ENCODE data around the gene C1QTNF3. TPM values are rescaled to one million over a fixed set of nuclear protein-coding genes. Genes with fewer than 3 reads are reported as not detected.
"Not testable (repeated sequence)": the region's sequence is repeated elsewhere in the genome, so short reads cannot be mapped to it uniquely, and the experiment has no call there.

The C1QTNF3 gene
- total and polyA plus RNA-seq, 2 donors (not counting 1 experiment from before 2014, with no cell fraction given): 6.6 to 11.9 TPM

- no CpG with 5 or more reads among the region's 5 CpGs for WGBS (ENCODE audit: insufficient coverage)
- H3K4me3 Mint-ChIP-seq, CTCF ChIA-PET: not testable (repeated sequence)
Observed at GRCh38 chr5:34076719-34077364, 33.8 kb upstream of the C1QTNF3 start.

DNA sequence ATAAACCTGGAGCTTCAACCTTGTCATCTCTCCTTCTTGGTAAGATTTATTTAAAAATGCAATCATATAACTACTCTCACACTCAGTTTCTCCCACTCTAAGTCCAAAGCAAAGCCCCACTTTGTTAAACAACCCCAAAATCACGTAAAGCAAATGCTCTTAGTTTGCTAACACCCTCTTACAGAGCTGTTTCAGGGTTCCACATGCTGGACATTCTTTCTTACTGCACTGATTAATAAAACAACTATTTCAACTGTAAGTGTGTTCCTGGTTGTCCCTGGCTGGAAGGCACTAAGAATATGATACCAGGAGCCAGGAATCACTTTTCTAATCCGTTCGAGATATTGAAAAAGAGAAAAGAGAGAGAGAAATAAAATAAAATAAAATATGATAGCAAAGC is 31.5 kb upstream of the C1QTNF3 start:
- H3K27ac Mint-ChIP-seq; H2AFZ ChIP-seq (ENCODE audit: insufficient read depth, low read depth, low read length, poor library complexity, severe bottlenecking); H3K9ac ChIP-seq (ENCODE audit: low read length); H4K20me1 ChIP-seq (ENCODE audit: control insufficient read depth, insufficient read depth, low read length, poor library complexity, severe bottlenecking); H3K27ac ChIP-seq (ENCODE audit: low read length in 2 of 2); H3K27me3 ChIP-seq (replicated peaks in 1 of 4; ENCODE audit: control extremely low read depth in 1 of 4, control insufficient read depth in 3 of 4, insufficient read depth in 4 of 4, low read length in 3 of 4); H3K4me1 Mint-ChIP-seq; H3K36me3 ChIP-seq (replicated peaks in 1 of 2; ENCODE audit: control extremely low read depth in 1 of 2, control insufficient read depth in 1 of 2, extremely low read depth in 1 of 2, insufficient read depth in 2 of 2, low read length in 1 of 2); H3K4me2 ChIP-seq (replicated peaks; ENCODE audit: low read depth, low read length, poor library complexity, severe bottlenecking); H3K79me2 ChIP-seq (ENCODE audit: control insufficient read depth, insufficient read depth, low read length); intact Hi-C loops (cut with micrococcal nuclease); H3K4me3 Mint-ChIP-seq; H3K27me3 Mint-ChIP-seq; ATAC-seq (ENCODE audit: low read depth); DNase-seq; H3K4me3 ChIP-seq (ENCODE audit: control extremely low read depth in 1 of 5, extremely low read depth in 1 of 5, insufficient read depth in 1 of 5, low read depth in 2 of 5, low read length in 4 of 5); H3K4me1 ChIP-seq (ENCODE audit: control insufficient read depth in 2 of 2, insufficient read depth in 2 of 2, low read length in 2 of 2); H3K9me3 Mint-ChIP-seq (ENCODE audit: insufficient read depth); H3K9me3 ChIP-seq (ENCODE audit: control extremely low read depth in 1 of 3, control insufficient read depth in 2 of 3, insufficient read depth in 1 of 3, low read length in 2 of 3); CTCF ChIA-PET; POLR2A ChIA-PET: not testable (repeated sequence)
- WGBS (ENCODE audit: insufficient coverage): no CpG with 5 or more reads among the region's 3 CpGs

More at GRCh38 chr5:34076719-34077364, 33.8 kb upstream of the C1QTNF3 start:
- ATAC-seq (ENCODE audit: low read depth); H3K9me3 ChIP-seq (ENCODE audit: control extremely low read depth in 1 of 3, control insufficient read depth in 2 of 3, insufficient read depth in 1 of 3, low read length in 2 of 3); H2AFZ ChIP-seq (ENCODE audit: insufficient read depth, low read depth, low read length, poor library complexity, severe bottlenecking); DNase-seq; intact Hi-C loops (cut with micrococcal nuclease); H3K36me3 ChIP-seq (replicated peaks in 1 of 2; ENCODE audit: control extremely low read depth in 1 of 2, control insufficient read depth in 1 of 2, extremely low read depth in 1 of 2, insufficient read depth in 2 of 2, low read length in 1 of 2); H3K9ac ChIP-seq (ENCODE audit: low read length); H3K27me3 Mint-ChIP-seq; H4K20me1 ChIP-seq (ENCODE audit: control insufficient read depth, insufficient read depth, low read length, poor library complexity, severe bottlenecking); H3K4me2 ChIP-seq (replicated peaks; ENCODE audit: low read depth, low read length, poor library complexity, severe bottlenecking); H3K4me1 Mint-ChIP-seq; H3K27ac ChIP-seq (ENCODE audit: low read length in 2 of 2); H3K9me3 Mint-ChIP-seq (ENCODE audit: insufficient read depth); H3K4me1 ChIP-seq (ENCODE audit: control insufficient read depth in 2 of 2, insufficient read depth in 2 of 2, low read length in 2 of 2); H3K27me3 ChIP-seq (replicated peaks in 1 of 4; ENCODE audit: control extremely low read depth in 1 of 4, control insufficient read depth in 3 of 4, insufficient read depth in 4 of 4, low read length in 3 of 4); H3K4me3 ChIP-seq (ENCODE audit: control extremely low read depth in 1 of 5, extremely low read depth in 1 of 5, insufficient read depth in 1 of 5, low read depth in 2 of 5, low read length in 4 of 5); H3K27ac Mint-ChIP-seq; H3K79me2 ChIP-seq (ENCODE audit: control insufficient read depth, insufficient read depth, low read length); POLR2A ChIA-PET: not testable (repeated sequence)

GRCh38 chr5:34074071-34074470 is 31.1 kb upstream of the C1QTNF3 start:
- POLR2A ChIA-PET; H2AFZ ChIP-seq (ENCODE audit: insufficient read depth, low read depth, low read length, poor library complexity, severe bottlenecking); intact Hi-C loops (cut with micrococcal nuclease); H3K4me3 Mint-ChIP-seq; H3K9me3 Mint-ChIP-seq (ENCODE audit: insufficient read depth); H4K20me1 ChIP-seq (ENCODE audit: control insufficient read depth, insufficient read depth, low read length, poor library complexity, severe bottlenecking); ATAC-seq (ENCODE audit: low read depth); H3K4me2 ChIP-seq (replicated peaks; ENCODE audit: low read depth, low read length, poor library complexity, severe bottlenecking); H3K27me3 ChIP-seq (replicated peaks in 1 of 4; ENCODE audit: control extremely low read depth in 1 of 4, control insufficient read depth in 3 of 4, insufficient read depth in 4 of 4, low read length in 3 of 4); H3K4me1 Mint-ChIP-seq; DNase-seq; CTCF ChIA-PET; H3K9ac ChIP-seq (ENCODE audit: low read length); H3K4me3 ChIP-seq (ENCODE audit: control extremely low read depth in 1 of 5, extremely low read depth in 1 of 5, insufficient read depth in 1 of 5, low read depth in 2 of 5, low read length in 4 of 5); H3K79me2 ChIP-seq (ENCODE audit: control insufficient read depth, insufficient read depth, low read length); H3K27ac ChIP-seq (ENCODE audit: low read length in 2 of 2); H3K27me3 Mint-ChIP-seq; H3K4me1 ChIP-seq (ENCODE audit: control insufficient read depth in 2 of 2, insufficient read depth in 2 of 2, low read length in 2 of 2); H3K27ac Mint-ChIP-seq; H3K36me3 ChIP-seq (replicated peaks in 1 of 2; ENCODE audit: control extremely low read depth in 1 of 2, control insufficient read depth in 1 of 2, extremely low read depth in 1 of 2, insufficient read depth in 2 of 2, low read length in 1 of 2); H3K9me3 ChIP-seq (ENCODE audit: control extremely low read depth in 1 of 3, control insufficient read depth in 2 of 3, insufficient read depth in 1 of 3, low read length in 2 of 3): not testable (repeated sequence)
- WGBS (ENCODE audit: insufficient coverage): no CpG with 5 or more reads among the region's 3 CpGs

DNA sequence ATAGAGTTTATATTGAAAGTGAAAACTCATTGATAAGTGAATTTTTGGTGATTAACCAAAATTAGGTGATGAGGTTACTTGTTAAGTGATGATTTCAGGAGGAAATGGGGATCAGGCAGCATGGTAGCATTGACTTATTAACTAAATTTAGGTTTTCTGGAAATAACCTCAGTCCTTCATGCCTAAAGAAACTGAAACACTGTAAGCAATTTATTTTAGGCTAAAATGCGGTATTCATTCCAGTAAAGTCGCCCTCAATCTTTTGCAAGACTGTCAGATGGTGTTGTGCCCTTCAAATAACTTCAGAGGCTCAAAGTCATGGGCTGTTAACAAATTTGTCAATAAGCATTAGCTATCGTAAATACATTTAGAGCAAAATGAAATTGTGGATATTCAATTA is 27.6 kb upstream of the C1QTNF3 start:
- H3K9me3 Mint-ChIP-seq (ENCODE audit: insufficient read depth); intact Hi-C loops (cut with micrococcal nuclease); H3K9me3 ChIP-seq (ENCODE audit: control extremely low read depth in 1 of 3, control insufficient read depth in 2 of 3, insufficient read depth in 1 of 3, low read length in 2 of 3); DNase-seq; H2AFZ ChIP-seq (ENCODE audit: insufficient read depth, low read depth, low read length, poor library complexity, severe bottlenecking); H4K20me1 ChIP-seq (ENCODE audit: control insufficient read depth, insufficient read depth, low read length, poor library complexity, severe bottlenecking); ATAC-seq (ENCODE audit: low read depth); H3K9ac ChIP-seq (ENCODE audit: low read length); H3K79me2 ChIP-seq (ENCODE audit: control insufficient read depth, insufficient read depth, low read length); CTCF ChIA-PET; H3K4me1 Mint-ChIP-seq; H3K36me3 ChIP-seq (replicated peaks in 1 of 2; ENCODE audit: control extremely low read depth in 1 of 2, control insufficient read depth in 1 of 2, extremely low read depth in 1 of 2, insufficient read depth in 2 of 2, low read length in 1 of 2); H3K27ac Mint-ChIP-seq; H3K4me1 ChIP-seq (ENCODE audit: control insufficient read depth in 2 of 2, insufficient read depth in 2 of 2, low read length in 2 of 2); H3K27me3 ChIP-seq (replicated peaks in 1 of 4; ENCODE audit: control extremely low read depth in 1 of 4, control insufficient read depth in 3 of 4, insufficient read depth in 4 of 4, low read length in 3 of 4); POLR2A ChIA-PET; H3K4me3 ChIP-seq (ENCODE audit: control extremely low read depth in 1 of 5, extremely low read depth in 1 of 5, insufficient read depth in 1 of 5, low read depth in 2 of 5, low read length in 4 of 5); H3K4me3 Mint-ChIP-seq; H3K27ac ChIP-seq (ENCODE audit: low read length in 2 of 2); H3K27me3 Mint-ChIP-seq; H3K4me2 ChIP-seq (replicated peaks; ENCODE audit: low read depth, low read length, poor library complexity, severe bottlenecking): not testable (repeated sequence)
- no CpG with 5 or more reads among the region's 3 CpGs for WGBS (ENCODE audit: insufficient coverage)
